VCaP (cell line): ENCODE measurements around the gene LHFPL6.

ENCODE experiments used
- H3K27ac ChIP-seq: fragments of 450-650 bp; 2 replicates; pipeline ENCODE4 v1.5.1; 2017
- CTCF ChIP-seq: fragments of 450-650 bp; conservative IDR thresholded peaks from 2 replicates; pipeline ENCODE4 v1.5.1; 2017; ENCODE audit warnings: mild to moderate bottlenecking, moderate library complexity

LHFPL6 gene

GRCh38 chr13:39503048-39503447 is 99.9 kb downstream of the LHFPL6 start:
- no peak for TF ChIP-seq CTCF
- no peak overlapping the region for H3K27ac ChIP-seq

- TF ChIP-seq CTCF: no peak
- no peak overlapping the region for H3K27ac ChIP-seq
Observed at GRCh38 chr13:39501702-39502324, 101.2 kb downstream of the LHFPL6 start.

- no peak for TF ChIP-seq CTCF
- H3K27ac ChIP-seq: no peak overlapping the region
Observed at GRCh38 chr13:39499604-39500003, 103.4 kb downstream of the LHFPL6 start.

GRCh38 chr13:39498471-39499114 is 104.4 kb downstream of the LHFPL6 start:
- H3K27ac ChIP-seq: no peak overlapping the region
- no peak for TF ChIP-seq CTCF

- H3K27ac ChIP-seq: no peak overlapping the region
- TF ChIP-seq CTCF: no peak
Observed at GRCh38 chr13:39496506-39496905, 106.5 kb downstream of the LHFPL6 start.

- TF ChIP-seq CTCF: no peak
- H3K27ac ChIP-seq: no peak overlapping the region
Observed at GRCh38 chr13:39494633-39495032, 108.4 kb downstream of the LHFPL6 start.

- no peak for TF ChIP-seq CTCF
- no peak overlapping the region for H3K27ac ChIP-seq
Observed at GRCh38 chr13:39494006-39494405, 109.0 kb downstream of the LHFPL6 start.
